ENCODE data around the gene EPOP. TPM values are rescaled to one million over a fixed set of nuclear protein-coding genes. Genes with fewer than 3 reads are reported as not detected.
A peak's percentile ranks its signal among the peaks of the same experiment; 100 is the strongest.

EPOP gene
- total and polyA plus RNA-seq, 2 of the 13 experiments (the other 11 are each of a cell fraction or from before 2014, with no cell fraction given): 14.7 to 37.8 TPM

DNA sequence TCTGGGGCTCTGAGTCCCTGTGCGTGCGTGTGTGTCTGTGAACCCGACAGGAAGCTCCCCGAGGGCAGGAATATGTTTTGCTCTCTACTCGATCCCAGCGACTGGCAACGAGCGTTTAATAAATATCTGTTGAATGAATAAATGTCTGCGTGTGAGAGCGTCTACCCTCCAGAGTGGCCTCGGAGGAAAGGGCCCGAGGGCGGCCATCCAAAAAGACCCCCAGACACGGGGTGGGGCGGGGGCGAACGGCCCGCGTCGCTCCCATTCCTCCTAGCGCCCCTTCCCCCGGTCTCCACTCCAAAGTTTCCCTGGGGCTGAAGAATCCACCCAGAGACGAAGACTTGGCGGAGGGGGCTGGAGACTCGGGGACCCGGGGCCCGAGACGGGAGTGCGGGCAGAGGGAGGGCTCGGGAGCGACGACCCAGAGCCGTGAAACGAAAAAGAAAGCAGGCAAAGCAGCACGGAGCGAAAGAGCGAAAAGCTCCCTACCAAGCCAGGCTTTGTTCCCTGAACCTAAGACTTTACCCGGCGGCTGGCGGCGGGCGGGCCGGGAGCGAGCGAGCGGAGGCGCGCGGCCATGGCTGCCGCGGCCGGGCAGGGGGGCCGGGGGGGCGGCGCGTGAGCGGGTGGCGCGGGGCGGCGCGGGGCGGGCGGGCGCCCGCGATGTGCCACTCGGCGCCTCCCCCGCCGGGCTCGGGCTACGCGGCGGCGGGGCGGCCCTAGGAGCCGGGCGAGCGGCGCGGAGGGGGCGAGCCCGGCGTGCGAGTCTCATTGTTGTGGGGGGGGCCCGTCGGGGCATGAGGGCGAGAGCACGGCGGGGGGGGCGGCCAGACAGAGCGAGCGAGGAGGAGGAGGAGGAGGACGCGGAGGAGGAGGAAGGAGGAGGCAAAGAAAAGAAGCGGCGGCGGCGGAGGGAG lies 30.1 kb upstream of the EPOP start, which contains the start of gene MLLT6 (continued):
- TF ChIP-seq CREM (IDR thresholded peaks at IDR 0.05) (no peak), CREM (CRISPR knock-in tag; IDR thresholded peaks at IDR 0.05) (no peak), RAD21 (CRISPR knock-in tag; IDR thresholded peaks at IDR 0.05) (no peak), NRL (CRISPR knock-in tag; IDR thresholded peaks at IDR 0.05; ENCODE audit: borderline replicate concordance) (no peak), SPEN (CRISPR knock-in tag; IDR thresholded peaks at IDR 0.05; ENCODE audit: low read depth) (no peak), ARNTL (CRISPR knock-in tag; IDR thresholded peaks at IDR 0.05) (no peak), HDAC1 (CRISPR knock-in tag; IDR thresholded peaks at IDR 0.05) (no peak), MIXL1 (CRISPR knock-in tag; IDR thresholded peaks at IDR 0.05) (peak; percentile 10; the same call in 1 of the 2 replicates), SRY (CRISPR knock-in tag; IDR thresholded peaks at IDR 0.05) (0 out of 2 replicates have a peak, but pooled peaks have one; percentile 35), SKI (IDR thresholded peaks at IDR 0.05; ENCODE audit: partially characterized antibody) (peak; percentile 18), KAT2B (IDR thresholded peaks at IDR 0.05; ENCODE audit: borderline replicate concordance, low read depth, low read length) (no peak), NFYC (CRISPR knock-in tag; IDR thresholded peaks at IDR 0.05) (no peak), HMG20B (CRISPR knock-in tag; conservative IDR thresholded peaks at IDR 0.05) (no peak), CBFB (CRISPR knock-in tag; IDR thresholded peaks at IDR 0.05) (peak; percentile 20; the same call in 1 of the 2 replicates)
- TF ChIP-seq, protein P1, sequence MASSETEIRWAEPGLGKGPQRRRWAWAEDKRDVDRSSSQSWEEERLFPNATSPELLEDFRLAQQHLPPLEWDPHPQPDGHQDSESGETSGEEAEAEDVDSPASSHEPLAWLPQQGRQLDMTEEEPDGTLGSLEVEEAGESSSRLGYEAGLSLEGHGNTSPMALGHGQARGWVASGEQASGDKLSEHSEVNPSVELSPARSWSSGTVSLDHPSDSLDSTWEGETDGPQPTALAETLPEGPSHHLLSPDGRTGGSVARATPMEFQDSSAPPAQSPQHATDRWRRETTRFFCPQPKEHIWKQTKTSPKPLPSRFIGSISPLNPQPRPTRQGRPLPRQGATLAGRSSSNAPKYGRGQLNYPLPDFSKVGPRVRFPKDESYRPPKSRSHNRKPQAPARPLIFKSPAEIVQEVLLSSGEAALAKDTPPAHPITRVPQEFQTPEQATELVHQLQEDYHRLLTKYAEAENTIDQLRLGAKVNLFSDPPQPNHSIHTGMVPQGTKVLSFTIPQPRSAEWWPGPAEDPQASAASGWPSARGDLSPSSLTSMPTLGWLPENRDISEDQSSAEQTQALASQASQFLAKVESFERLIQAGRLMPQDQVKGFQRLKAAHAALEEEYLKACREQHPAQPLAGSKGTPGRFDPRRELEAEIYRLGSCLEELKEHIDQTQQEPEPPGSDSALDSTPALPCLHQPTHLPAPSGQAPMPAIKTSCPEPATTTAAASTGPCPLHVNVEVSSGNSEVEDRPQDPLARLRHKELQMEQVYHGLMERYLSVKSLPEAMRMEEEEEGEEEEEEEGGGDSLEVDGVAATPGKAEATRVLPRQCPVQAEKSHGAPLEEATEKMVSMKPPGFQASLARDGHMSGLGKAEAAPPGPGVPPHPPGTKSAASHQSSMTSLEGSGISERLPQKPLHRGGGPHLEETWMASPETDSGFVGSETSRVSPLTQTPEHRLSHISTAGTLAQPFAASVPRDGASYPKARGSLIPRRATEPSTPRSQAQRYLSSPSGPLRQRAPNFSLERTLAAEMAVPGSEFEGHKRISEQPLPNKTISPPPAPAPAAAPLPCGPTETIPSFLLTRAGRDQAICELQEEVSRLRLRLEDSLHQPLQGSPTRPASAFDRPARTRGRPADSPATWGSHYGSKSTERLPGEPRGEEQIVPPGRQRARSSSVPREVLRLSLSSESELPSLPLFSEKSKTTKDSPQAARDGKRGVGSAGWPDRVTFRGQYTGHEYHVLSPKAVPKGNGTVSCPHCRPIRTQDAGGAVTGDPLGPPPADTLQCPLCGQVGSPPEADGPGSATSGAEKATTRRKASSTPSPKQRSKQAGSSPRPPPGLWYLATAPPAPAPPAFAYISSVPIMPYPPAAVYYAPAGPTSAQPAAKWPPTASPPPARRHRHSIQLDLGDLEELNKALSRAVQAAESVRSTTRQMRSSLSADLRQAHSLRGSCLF (CRISPR knock-in tag; IDR thresholded peaks at IDR 0.05; ENCODE audit: borderline replicate concordance): peak; percentile 74; the same call in 1 of the 2 replicates
- TF ChIP-seq, protein P2, sequence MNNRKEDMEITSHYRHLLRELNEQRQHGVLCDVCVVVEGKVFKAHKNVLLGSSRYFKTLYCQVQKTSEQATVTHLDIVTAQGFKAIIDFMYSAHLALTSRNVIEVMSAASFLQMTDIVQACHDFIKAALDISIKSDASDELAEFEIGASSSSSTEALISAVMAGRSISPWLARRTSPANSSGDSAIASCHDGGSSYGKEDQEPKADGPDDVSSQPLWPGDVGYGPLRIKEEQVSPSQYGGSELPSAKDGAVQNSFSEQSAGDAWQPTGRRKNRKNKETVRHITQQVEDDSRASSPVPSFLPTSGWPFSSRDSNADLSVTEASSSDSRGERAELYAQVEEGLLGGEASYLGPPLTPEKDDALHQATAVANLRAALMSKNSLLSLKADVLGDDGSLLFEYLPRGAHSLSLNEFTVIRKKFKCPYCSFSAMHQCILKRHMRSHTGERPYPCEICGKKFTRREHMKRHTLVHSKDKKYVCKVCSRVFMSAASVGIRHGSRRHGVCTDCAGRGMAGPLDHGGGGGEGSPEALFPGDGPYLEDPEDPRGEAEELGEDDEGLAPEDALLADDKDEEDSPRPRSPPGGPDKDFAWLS (CRISPR knock-in tag; IDR thresholded peaks at IDR 0.05; ENCODE audit: borderline replicate concordance): no peak
- TF ChIP-seq, protein P3, sequence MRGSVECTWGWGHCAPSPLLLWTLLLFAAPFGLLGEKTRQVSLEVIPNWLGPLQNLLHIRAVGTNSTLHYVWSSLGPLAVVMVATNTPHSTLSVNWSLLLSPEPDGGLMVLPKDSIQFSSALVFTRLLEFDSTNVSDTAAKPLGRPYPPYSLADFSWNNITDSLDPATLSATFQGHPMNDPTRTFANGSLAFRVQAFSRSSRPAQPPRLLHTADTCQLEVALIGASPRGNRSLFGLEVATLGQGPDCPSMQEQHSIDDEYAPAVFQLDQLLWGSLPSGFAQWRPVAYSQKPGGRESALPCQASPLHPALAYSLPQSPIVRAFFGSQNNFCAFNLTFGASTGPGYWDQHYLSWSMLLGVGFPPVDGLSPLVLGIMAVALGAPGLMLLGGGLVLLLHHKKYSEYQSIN (CRISPR knock-in tag; IDR thresholded peaks at IDR 0.05; ENCODE audit: borderline replicate concordance): no peak
- TF ChIP-seq, protein P4, sequence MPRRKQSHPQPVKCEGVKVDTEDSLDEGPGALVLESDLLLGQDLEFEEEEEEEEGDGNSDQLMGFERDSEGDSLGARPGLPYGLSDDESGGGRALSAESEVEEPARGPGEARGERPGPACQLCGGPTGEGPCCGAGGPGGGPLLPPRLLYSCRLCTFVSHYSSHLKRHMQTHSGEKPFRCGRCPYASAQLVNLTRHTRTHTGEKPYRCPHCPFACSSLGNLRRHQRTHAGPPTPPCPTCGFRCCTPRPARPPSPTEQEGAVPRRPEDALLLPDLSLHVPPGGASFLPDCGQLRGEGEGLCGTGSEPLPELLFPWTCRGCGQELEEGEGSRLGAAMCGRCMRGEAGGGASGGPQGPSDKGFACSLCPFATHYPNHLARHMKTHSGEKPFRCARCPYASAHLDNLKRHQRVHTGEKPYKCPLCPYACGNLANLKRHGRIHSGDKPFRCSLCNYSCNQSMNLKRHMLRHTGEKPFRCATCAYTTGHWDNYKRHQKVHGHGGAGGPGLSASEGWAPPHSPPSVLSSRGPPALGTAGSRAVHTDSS (CRISPR knock-in tag; conservative IDR thresholded peaks at IDR 0.05): no peak
- TF ChIP-seq, protein P5, sequence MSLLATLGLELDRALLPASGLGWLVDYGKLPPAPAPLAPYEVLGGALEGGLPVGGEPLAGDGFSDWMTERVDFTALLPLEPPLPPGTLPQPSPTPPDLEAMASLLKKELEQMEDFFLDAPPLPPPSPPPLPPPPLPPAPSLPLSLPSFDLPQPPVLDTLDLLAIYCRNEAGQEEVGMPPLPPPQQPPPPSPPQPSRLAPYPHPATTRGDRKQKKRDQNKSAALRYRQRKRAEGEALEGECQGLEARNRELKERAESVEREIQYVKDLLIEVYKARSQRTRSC (CRISPR knock-in tag; IDR thresholded peaks at IDR 0.05; ENCODE audit: low read depth): no peak
